Mesothelial cell of epicardium (in vitro differentiated cells): ENCODE results near the gene LHFPL3. TPM values are rescaled to one million over a fixed set of nuclear protein-coding genes. Genes with fewer than 3 reads are reported as not detected.

Experiments
- DNase-seq, 2 experiments: peaks; one replicate each; pipeline ENCODE4 v3.0.0; 2021; ENCODE audit warnings: low spot score in 2 of 2; ENCODE audit not compliant: unreplicated experiment in 2 of 2
- H3K27ac Mint-ChIP-seq: 2 replicates; pipeline ENCODE4 v1.8.0; 2021; ENCODE audit warnings: mixed read lengths
- H3K27me3 Mint-ChIP-seq: 2 replicates; pipeline ENCODE4 v1.8.0; 2021; ENCODE audit warnings: low read depth, mixed read lengths
- H3K36me3 Mint-ChIP-seq: 2 replicates; pipeline ENCODE4 v1.8.0; 2021; ENCODE audit warnings: mixed read lengths
- H3K4me1 Mint-ChIP-seq: 2 replicates; pipeline ENCODE4 v1.8.0; 2021; ENCODE audit warnings: mixed read lengths
- H3K4me3 Mint-ChIP-seq: 2 replicates; pipeline ENCODE4 v1.8.0; 2021; ENCODE audit warnings: mild to moderate bottlenecking, moderate library complexity, mixed read lengths
- H3K9me3 Mint-ChIP-seq: 2 replicates; pipeline ENCODE4 v1.8.0; 2021; ENCODE audit warnings: mixed read lengths
- total RNA-seq: library from RNA; stranded (reverse); gene quantifications from 3 replicates; pipeline ENCODE4 v1.2.1, GENCODE V29; 2021
- TF ChIP-seq, protein P1 (sequence below): fragments of 200-600 bp; sonication (generic); IDR thresholded peaks from one replicate; pipeline ENCODE4 v1.5.0; 2021; ENCODE audit warnings: antibody characterized with exemption; ENCODE audit not compliant: unreplicated experiment

LHFPL3 gene
- total RNA-seq, 1 donor from 2014 or later, result not detected

DNA sequence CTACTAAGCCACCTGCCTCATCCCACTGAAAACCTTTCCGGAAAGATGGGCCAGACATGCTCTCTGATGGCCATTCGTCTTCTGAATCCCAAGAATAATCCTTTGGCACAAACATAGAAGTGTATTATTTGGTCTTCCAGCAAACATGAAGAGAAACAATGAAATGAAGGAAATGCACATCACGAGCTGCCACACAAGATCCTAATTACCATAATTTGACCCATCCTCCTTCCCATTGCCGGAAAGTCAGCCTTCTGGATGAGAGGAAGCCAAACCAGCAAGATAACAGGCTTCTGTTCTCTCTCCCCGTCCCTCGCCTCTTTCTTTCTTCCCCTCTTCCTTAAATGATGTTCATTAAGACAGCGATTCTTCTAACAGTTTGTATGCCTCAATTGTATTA, 466.7 kb downstream of the LHFPL3 start:
- Mint-ChIP-seq H3K27ac (no peak overlapping the region), H3K9me3 (no peaks in the 10 kb centered on the region), H3K4me3 (no peak overlapping the region), H3K36me3 (no peaks in the 10 kb centered on the region), H3K4me1 (no peaks in the 10 kb centered on the region), H3K27me3 (peaks cover 53% of the 10 kb centered on the region)
- TF ChIP-seq, protein P1, sequence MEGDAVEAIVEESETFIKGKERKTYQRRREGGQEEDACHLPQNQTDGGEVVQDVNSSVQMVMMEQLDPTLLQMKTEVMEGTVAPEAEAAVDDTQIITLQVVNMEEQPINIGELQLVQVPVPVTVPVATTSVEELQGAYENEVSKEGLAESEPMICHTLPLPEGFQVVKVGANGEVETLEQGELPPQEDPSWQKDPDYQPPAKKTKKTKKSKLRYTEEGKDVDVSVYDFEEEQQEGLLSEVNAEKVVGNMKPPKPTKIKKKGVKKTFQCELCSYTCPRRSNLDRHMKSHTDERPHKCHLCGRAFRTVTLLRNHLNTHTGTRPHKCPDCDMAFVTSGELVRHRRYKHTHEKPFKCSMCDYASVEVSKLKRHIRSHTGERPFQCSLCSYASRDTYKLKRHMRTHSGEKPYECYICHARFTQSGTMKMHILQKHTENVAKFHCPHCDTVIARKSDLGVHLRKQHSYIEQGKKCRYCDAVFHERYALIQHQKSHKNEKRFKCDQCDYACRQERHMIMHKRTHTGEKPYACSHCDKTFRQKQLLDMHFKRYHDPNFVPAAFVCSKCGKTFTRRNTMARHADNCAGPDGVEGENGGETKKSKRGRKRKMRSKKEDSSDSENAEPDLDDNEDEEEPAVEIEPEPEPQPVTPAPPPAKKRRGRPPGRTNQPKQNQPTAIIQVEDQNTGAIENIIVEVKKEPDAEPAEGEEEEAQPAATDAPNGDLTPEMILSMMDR, result no peak
- no peak for DNase-seq

DNA sequence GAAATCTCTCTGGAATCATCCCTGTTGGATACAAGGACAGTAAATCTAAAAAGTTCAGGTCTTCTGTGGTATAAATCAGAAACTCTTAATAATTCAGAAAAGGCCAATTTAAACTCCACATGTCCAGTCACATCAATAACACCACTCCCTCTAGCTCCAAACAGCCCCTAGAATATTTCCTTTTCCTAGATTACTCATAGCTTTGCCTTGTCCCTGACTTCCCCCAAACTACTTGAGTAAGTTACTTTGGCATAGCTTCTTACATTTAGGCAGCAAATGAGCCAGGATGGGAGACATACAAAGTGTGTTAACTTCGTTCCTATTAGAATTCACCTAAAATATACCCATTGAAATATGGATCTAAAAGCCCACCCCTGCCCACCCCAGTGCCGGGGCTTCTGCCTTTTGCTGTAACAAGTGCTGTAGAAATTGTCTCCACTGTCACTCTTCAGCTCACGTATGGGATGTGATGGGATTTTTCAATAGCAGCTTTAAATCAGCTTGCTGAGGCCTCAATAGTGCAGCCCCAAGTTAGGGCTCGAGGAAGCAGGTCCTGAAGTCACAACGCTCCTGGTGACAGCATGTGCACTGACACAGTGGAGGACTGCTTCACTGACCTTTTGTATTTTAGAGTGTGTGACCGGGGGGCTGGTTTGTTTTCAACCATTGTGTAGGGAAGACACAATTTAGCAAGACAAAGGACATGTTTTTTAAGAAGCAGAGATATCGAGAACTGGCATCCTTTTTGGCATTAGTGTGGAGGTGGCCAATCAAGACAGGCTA, 467.4 kb downstream of the LHFPL3 start:
- H3K27me3 Mint-ChIP-seq, result peaks cover 50% of the 10 kb centered on the region
- H3K9me3 Mint-ChIP-seq, result no peaks in the 10 kb centered on the region
- no peaks in the 10 kb centered on the region for H3K36me3 Mint-ChIP-seq
- TF ChIP-seq, protein P1, result no peak
- no peak overlapping the region for H3K27ac Mint-ChIP-seq
- no peak overlapping the region for H3K4me3 Mint-ChIP-seq
- DNase-seq, result no peak
- no peaks in the 10 kb centered on the region for H3K4me1 Mint-ChIP-seq

DNA sequence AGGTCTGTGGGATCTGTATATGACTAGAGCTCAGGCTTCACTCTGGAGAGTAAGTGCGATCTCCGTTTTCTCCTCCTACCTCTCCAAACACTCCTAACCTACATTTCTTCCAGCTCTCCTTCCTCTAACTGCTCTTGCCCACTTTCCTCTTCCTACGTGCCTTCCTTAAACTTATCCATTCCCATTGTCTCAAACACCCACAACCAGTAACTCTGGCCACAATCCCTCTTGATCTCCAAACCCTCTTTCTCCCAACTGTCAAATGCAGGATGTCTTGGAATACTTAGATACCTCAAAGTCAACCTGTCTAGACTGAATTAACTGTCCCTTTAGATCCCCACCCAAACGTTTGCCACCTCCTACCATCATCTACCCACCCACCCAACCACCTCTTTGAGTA, 471.9 kb downstream of the LHFPL3 start:
- TF ChIP-seq, protein P1, result no peak
- no peaks in the 10 kb centered on the region for H3K36me3 Mint-ChIP-seq

DNA sequence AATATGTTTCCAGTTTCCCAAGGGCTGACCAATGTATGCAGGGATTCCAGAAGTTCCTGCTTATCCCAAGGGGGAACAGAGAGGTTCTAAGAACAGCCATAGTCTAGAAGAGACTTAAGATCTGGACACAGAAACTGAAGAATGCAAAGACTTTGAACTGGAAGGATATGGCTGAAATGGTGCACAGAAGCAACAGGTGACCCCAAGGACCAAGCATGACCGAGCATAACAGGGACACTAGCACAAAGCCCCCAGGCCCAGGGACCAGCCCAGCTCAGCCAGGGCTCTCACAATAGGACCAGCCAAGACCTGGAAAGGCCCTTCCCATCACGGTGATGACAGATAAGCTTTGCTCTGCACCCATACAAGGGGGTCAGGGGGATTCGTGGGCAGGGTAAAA, 472.6 kb downstream of the LHFPL3 start:
- TF ChIP-seq, protein P1, result no peak
- DNase-seq, result no peak
- H3K9me3 Mint-ChIP-seq, result no peaks in the 10 kb centered on the region
- no peaks in the 10 kb centered on the region for H3K4me1 Mint-ChIP-seq
- H3K27me3 Mint-ChIP-seq, result peaks cover 32% of the 10 kb centered on the region
- no peaks in the 10 kb centered on the region for H3K36me3 Mint-ChIP-seq
- no peak overlapping the region for H3K4me3 Mint-ChIP-seq
- no peak overlapping the region for H3K27ac Mint-ChIP-seq

More for the DNA sequence above, 471.9 kb downstream of the LHFPL3 start:
- Mint-ChIP-seq H3K4me1 (no peaks in the 10 kb centered on the region), H3K9me3 (no peaks in the 10 kb centered on the region), H3K4me3 (no peak overlapping the region), H3K27ac (no peak overlapping the region), H3K27me3 (peaks cover 32% of the 10 kb centered on the region)
- no peak for DNase-seq

DNA sequence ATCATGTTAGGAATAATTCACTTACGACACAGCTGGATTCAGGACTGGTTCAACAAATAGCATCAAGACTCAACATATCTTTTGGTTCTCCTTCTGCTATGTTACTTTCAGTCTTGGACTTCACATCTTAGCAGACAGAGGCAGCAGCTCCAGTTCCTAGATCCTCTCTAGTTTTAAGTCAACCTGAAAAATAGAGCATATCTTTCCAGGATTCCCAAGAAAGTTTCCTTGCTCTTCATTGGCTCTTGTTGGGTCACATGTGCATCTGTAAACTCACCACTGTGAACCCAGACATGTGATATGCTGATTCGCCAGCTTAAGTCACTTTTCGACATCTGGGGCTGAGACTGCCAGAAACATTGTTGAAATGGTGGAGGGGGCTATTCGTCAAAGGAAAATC, 475.5 kb downstream of the LHFPL3 start:
- no peak overlapping the region for H3K4me3 Mint-ChIP-seq

More for the DNA sequence above, 475.5 kb downstream of the LHFPL3 start:
- Mint-ChIP-seq H3K4me1 (no peaks in the 10 kb centered on the region), H3K27me3 (peaks cover 42% of the 10 kb centered on the region), H3K9me3 (no peaks in the 10 kb centered on the region), H3K27ac (no peak overlapping the region), H3K36me3 (no peaks in the 10 kb centered on the region)
- TF ChIP-seq, protein P1, result no peak
- no peak for DNase-seq
